HG02642 (cell line): ENCODE results near the gene ECE1.
"Not testable (repeated sequence)": the region's sequence is repeated elsewhere in the genome, so short reads cannot be mapped to it uniquely, and the experiment has no call there.

Experiments used
- ATAC-seq: cut with Tn5 transposase; IDR thresholded peaks from one replicate; pipeline ENCODE4 v1.9.1; 2021; ENCODE audit warnings: mild to moderate bottlenecking; ENCODE audit not compliant: unreplicated experiment, poor library complexity

ECE1 gene

DNA sequence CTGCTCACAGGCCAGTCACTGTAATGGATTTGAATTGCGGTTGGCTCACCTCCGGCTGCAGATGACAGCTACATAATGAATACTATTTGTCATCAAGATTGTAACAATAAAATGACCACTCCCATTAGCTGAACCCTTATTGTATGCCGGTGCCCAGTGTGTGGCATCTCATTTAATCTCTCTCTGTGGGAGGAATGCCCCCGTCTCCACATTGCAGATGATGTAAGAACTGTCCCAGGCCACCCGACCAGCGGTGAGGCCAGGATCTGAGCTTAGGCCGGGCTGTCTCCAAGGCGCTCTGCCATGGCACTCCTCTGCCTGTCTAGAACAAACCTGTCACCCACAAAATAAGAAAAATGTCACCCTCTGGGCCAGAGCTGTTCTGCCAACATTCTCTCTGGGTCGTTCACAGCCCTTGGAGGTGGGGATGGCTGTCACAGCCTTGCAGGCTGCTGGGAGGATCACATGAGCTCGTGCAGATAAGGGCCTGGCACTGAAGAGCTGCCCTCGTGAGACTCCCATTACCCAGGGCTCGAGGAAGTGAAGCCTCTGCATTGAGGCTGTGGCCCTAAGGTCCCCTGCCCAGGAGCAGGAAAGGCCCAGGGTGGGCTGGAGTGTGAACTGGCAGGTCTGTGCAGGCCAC, 52.7 kb downstream of the ECE1 start:
- ATAC-seq, result no peak

DNA sequence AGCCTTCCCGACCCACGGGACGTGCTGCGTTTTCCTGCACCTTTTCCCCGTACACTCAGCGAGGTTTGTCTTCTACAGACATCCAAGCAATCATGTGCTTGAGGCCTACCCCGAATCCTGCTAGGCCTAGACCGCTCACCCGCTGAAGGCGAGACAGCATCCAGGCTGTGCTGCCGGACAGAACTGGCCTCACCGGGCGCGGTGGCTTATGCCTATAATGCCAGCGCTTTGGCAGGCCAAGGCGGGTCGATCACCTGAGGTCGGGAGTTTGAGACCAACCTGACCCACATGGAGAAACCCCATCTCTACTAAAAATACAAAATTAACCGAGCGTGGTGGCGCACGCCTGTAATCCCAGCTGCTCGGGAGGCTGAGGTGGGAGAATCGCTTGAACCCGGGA, 54.1 kb downstream of the ECE1 start:
- no peak for ATAC-seq

DNA sequence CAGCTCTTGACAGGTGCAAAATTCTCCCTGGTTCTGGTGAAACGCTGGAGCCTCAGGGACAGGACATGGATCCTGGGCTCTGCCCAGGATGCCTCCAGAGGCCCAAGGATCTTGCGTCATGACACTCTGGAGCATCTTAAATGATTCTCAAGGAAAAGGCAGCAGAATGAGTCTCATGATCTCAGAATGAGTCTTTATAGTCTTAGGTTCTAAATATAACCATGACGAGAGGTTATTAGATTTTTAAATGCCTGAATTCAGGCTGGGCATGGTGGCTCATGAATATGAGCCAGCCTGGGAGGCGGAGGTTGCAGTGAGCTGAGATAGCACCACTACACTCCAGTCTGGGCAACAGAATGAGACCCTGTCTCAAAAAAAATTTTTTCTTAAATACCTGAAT, 55.5 kb downstream of the ECE1 start:
- ATAC-seq, result no peak

DNA sequence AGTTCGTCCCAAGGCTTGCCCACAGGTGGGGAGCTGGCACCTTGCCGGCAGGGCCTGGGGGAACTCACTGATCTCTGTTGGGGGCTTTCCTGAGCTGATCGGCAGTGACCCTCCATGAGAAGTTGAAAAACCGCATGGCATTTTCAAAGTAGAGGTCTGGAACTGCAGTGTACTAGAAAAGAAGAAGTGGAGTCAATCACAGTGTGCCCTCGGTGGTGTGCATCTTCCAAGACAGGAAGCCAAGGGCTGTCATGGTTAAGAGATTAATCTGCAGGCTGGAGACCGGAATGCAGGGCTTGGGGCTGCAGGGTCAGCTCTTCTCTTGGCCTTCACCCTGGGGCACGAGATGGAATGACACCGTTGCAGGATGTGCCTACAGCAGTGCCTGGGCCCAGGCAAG, 56.8 kb downstream of the ECE1 start:
- ATAC-seq, result no peak

DNA sequence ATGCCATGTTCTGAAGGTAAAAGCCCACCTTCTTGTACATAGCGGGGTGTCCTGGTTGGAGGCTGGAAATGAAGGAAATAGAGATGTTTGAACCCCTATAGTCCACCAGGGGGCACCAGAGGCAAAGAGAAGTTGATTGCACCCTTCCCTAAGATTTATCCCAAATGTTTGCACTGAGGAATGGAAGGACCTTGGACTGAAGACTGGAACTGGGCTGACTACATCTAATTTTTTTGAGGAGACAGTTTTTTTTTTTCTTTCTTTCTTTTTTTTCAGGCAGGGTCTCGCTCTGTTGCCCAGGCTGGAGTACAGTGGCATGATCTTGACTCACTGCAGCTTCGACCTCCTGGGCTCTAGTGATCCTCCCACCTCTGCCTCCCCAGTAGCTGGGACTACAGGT, 58.2 kb downstream of the ECE1 start:
- no peak for ATAC-seq

DNA sequence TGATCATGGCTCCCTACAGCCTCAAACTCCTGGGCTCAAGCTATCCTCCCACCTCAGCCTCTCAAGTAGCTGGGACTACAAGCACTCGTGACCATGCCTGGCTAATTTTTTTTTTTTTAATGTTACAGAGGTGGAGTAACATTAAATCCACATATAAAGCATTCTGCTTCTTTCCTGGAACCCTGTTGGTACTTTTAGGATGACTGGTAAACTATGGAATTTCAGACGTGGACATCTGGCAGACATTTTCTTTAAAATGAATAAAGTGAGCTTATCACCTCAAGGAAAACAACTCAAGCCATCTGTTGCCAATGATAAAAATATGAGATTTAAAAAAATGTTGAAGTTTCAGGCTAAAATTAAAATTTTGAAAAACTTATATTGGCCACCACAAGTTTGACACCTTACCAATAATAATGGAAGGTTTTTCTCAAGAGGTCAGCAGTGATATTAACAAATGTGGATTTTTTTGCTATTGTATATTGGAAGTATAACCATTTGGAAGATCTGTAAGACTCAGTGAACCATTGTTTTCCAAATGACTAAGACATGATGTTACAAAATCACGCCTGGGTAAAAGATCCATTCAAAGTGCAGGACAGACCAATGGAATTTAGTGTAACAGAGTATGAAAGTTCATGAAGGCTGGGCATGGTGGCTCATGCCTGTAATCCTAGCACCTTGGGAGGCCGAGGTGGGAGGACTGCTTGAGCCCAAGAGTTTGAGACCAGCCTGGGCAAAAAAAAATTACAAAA, 60.8 kb downstream of the ECE1 start:
- no peak for ATAC-seq

DNA sequence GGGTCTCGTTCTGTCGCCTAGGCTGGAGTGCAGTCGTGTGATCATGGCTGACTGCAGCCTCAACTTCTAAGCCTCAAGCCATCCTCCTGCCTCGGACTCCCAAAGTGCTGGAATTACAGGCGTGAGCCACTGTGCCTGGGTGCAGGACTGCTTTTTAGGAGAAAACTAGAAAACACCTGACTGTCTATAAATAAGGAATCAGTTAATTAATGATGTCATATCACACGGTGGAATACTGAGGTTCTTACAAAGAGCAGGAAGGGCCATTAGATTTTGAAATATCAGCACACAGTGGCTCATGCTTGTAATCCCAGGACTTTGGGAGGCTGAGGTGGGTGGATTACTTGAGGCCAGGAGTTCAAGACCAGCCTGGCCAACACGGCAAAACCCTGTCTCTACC, 62.0 kb downstream of the ECE1 start:
- ATAC-seq, result not testable (repeated sequence)

DNA sequence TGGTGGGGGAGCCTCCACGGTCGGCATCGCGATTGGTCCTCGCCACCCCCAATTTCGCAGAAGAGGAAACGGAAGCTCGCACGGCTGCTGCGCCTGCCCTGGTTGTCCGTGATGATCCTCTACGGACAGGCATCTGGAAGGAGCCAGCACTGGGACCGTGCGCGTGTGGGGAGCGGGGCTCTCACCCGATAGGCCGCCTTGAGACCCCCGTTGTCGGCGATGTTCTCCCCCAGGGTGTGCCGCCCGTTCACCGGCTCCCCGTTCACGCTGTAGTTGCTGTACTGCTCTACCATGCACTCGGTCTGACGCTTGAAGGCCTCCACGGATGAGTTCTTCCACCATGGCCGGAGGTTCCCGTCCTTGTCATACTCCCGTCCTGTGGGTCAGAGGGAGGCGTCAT, 65.2 kb downstream of the ECE1 start:
- ATAC-seq, result no peak

DNA sequence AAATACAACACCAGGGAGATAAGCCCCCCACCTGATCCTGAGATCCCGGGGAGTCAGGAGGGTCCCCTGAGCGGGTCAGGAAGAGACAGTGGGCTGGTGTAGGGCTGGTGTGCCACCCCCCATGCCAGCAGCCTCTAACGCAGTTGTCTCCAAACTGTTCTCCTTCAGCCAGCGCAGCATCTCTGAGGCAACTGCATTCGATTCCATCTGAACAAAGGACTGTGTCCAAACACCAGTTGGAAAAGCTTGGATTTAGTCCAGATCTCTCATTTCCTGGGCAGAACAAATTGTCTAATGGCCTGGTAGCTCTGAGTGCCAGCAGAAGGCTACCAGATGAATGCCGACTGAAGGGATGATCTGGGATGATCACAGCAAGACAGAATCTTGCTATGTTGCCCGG, 69.4 kb downstream of the ECE1 start:
- ATAC-seq, result no peak

DNA sequence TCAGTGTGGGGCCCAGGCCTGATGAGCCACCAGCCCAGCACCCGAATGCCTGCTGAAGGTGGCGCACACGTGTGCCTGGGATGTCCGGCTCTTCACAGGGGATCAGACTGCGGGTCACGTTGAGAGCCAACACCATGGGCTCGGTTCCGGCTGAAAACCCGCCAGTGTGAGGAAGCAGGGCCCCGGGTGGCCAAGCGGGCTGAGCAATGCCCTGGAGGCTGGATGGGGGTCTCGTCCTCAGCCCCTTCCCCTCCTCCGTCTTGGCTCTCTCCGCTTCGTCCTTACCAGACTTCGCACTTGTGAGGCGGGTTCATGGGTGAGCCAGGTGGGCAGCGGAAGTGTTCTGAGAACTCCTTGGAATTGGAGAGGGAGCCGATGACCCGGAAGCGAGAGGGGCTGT, 70.6 kb downstream of the ECE1 start:
- ATAC-seq, result no peak

DNA sequence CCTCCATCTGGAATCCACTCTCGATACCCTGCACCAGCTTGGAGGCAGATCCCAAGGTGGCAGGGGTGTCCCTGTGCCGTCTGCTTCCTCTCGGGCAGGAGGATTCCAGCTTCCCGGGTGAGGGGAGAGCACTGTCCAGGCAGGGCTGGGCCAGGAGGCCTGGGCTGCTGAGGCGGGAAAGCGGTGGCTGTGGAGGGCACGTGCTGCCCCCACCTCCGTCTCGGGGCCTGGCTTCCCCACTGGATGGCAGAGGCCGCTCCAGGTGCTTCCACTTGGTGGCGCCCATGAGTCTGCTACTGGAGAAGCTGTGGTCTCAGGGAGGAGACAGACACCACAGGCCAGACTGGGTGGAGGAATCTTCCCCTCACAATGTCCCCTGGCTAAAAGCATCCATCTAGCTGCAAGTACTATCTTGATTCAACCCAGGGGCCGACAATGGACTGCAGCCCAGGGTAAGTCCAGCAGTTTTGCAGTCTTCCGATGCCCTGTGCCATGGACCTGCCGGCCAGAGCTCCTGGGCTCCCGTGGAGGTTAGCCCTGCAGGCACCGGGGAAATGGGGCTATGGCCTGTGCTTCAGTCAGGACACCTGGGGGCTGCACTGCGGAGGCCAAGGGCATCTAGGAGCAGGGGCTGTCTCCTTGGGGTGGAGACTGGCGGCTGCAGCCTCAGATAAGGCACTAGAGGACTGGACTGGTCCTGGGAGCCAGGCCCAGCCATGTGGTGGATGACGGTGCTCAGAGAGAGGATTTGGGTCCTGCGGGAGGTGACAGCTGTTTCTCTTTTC, 72.3 kb downstream of the ECE1 start:
- no peak for ATAC-seq

DNA sequence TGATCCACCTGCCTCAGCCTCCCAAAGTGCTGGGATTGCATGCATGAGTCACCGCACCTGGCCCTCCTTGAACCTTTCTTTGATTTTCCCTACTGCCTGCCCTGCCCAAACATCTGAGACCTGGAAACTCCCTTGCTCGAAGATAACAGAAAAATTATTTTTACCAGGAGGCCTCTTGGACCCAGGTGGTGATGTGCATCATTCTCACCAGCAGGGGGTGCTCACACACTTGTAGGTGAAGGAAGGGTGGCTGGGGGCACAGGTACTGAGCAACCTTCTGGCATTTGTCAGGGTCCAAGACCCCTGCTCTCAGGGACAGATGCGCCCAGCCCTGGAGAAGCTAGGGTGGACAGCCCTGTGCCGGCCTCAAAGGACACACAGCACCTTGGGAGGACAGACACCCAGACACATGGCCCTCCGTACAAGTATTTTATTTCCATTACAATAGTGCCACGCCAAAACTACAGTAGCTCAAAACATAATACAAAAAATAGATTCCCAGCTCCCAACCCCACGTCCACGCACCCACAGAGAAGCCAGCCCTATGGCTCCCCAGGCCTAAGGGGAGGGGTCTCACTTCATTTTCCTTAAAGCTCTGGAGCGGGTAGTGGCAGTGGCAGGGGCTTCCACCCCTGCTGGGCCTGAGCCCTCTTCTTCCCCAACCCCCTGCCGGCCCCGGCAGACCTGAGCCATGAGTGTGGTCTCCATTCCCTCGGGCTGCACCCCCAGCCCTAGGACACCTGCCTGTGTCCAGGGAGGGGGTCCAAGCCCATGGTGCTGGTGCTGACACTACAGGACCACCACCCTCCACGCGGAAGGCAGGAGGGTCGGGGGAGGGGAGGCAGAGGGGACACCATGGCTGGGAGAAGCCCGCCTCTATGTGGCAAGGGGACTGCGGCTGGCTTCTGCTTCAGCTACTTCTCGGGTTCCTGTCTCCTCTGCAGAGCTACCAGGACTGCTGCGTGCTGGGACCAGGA, 73.1 kb downstream of the ECE1 start:
- no peak for ATAC-seq

DNA sequence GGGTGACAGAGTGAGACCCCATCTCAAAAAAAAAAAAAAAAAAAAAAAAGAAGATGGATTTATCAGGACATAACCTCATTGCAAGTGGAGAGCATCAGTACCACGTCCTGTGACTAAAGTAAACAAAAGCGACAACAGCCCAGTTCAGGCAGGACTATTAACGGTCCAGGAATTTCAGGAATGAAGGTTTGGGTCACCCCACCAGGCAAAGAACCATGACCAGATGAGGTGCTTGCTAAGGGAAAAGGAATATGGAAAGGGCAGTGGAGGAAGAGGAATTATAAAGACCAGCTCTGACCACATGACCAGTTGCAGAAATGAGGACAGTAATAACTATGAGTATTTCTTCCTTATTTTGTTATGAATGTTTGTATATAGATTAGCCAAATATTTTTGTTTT, 78.1 kb downstream of the ECE1 start:
- ATAC-seq, result no peak

DNA sequence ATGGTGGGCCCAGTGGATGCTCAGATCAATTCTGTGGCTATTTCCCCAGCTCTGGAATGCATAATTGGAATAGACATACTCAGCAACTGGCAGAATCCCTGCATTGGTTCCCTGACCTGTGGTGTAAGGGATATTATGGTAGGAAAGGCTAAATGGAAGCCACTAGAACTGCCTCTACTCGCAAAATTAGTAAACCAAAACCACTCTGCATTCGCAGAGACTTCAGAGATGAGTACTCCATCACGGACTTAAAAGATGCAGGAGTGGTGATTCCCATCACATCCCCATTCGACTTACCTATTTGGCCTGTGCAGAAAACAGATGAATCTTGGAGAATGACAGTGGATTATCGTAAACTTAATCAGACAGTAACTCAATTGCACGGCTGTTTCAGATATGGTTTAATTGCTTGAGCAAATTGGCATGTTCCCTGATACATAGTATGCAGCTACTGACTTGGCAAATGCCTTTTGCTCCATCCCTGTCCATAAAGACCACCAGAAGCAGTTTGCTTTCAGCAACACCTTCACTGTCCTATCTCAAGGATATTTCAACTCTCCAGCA, 82.0 kb downstream of the ECE1 start:
- ATAC-seq, result not testable (repeated sequence)

DNA sequence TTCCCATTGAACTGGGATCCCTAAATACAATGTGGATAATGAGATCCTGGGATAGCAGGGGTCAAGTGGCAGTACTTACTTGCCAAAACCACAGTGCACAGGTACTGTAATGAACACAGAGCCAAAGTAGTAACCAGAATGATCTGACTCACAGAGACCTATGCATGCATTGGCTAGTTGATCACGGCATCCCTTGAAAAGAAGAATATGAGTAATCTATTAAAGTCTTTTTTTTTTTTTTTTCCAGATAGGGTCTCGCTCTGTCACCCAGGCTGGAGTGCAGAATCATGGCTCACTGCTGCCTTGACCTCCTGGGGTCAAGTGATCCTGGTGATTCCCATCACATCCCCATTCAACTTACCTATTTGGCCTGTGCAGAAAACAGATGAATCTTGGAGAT, 84.1 kb downstream of the ECE1 start:
- ATAC-seq, result no peak

DNA sequence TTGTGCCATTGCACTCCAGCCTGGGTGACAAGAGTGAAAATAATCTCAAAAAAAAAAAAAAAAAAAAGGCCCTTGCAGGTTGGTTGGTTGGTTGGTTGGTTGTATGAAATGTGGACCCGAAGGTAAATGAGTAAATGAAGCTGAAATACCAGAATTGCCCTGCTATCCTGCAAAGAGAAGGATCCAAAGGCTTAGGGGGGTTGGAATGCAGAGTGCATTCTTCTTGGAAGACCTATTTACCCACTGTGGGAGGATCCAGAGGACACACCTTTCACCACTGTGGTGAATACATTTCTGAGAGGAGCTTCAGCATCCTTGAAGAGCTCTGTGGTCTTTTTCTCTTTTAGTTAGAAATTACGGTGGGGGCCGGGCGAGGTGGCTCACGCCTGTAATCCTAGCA, 84.8 kb downstream of the ECE1 start:
- no peak for ATAC-seq

DNA sequence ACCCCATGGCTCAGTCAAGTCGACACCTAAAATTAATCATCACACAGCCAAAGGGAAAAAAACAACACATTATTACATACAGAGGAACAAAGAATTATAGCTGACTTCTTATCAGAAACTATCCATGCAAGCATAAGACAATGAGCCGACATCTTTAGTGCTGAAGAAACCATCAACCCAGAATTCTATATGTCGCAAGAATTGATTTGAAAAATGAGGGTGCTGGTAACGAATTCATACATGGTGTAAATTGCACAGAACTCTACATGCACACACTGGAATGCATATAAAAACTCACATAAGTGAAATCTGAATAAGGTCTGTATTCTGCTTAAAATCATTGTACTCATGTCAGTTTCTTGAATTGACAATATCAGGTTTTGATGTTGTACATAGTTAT, 88.6 kb downstream of the ECE1 start:
- ATAC-seq, result no peak

DNA sequence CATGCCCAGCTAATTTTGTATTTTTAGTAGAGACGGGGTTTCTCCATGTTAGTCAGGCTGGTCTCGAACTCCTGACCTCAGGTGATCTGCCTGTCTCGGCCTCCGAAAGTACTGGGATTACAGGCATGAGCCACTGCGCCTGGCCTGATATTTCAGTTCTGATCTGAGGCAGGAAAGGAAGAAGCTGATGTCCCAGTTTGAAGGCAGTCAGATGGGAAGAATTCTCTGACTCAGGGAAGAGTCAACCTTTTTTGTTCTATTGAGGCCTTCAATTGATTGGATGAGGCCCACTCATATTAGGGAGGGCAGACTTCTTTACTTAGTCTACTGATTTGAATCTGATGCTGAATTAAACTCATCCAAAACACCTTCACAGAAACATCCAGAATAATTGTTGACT, 89.0 kb downstream of the ECE1 start:
- ATAC-seq, result not testable (repeated sequence)

DNA sequence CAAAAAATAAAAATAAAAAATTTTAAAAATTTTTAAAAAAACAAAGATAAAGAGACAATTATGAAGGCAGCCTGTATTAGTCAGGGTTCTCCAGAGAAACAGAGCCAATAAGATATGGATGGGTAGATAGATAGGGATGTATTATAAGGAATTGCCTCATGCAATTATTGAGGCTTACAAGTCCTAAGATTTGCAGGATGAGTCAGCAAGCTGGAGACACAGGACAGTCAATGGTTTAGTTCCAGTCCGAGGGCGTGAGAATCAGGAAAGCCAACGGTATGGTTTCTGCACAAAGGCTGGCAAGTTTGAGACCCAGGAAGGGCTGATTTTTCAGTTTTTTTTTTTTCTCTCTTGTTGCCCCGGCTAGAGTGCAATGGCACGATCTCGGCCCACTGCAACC, 89.5 kb downstream of the ECE1 start:
- ATAC-seq, result no peak

DNA sequence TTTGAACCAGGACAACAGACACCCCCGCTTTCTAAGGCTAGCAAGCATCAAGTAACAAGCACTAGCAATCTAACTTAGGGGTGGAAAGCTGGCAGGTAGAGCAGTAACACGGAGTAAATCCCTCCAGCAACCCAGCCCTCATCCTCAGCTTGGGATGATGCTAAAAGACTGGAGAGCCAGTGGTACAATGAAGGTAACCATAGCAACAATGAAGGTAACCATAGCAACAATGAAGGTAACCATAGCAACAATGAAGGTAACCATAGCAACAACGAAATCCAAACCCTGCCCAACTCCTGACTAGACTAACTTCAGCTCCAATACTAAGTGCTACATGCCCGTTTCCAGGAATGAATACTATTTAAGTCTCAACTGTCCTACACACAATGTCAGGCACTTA, 91.3 kb downstream of the ECE1 start:
- no peak for ATAC-seq
